Measurements from ENCODE around the gene CDH8.

- TF ChIP-seq REST (IDR thresholded peaks at IDR 0.05; ENCODE audit: low read depth) (no peak), RAD21 (IDR thresholded peaks at IDR 0.05; ENCODE audit: low read depth) (no peak), EP300 (IDR thresholded peaks at IDR 0.05; ENCODE audit: borderline replicate concordance) (no peak), EGR1 (IDR thresholded peaks at IDR 0.05) (no peak), MAX (IDR thresholded peaks at IDR 0.05) (no peak), CEBPB (IDR thresholded peaks at IDR 0.05) (no peak), YY1 (IDR thresholded peaks at IDR 0.05; ENCODE audit: low read depth) (no peak), USF1 (IDR thresholded peaks at IDR 0.05) (no peak), TEAD4 (IDR thresholded peaks at IDR 0.05) (no peak), CREB1 (IDR thresholded peaks at IDR 0.05; ENCODE audit: low read depth) (no peak), NFIC (IDR thresholded peaks at IDR 0.05) (no peak), TAF1 (IDR thresholded peaks at IDR 0.05; ENCODE audit: low read depth) (no peak), TCF12 (IDR thresholded peaks at IDR 0.05; ENCODE audit: low read depth) (no peak), FOXM1 (IDR thresholded peaks at IDR 0.05; ENCODE audit: borderline replicate concordance, low read depth) (no peak)
These were observed 43.0 kb upstream of the CDH8 start for GRCh38 chr16:62079236-62079635.

Data from Ishikawa (cell line).